Measurements from ENCODE around the gene NPHS2.
"Not testable (repeated sequence)": the region's sequence is repeated elsewhere in the genome, so short reads cannot be mapped to it uniquely, and the experiment has no call there.

Gene NPHS2

GRCh38 chr1:179576509-179576908, 761 bp upstream of the NPHS2 start:
- Mint-ChIP-seq H3K27me3 (peaks cover 58% of the 10 kb centered on the region), H3K27ac (no peak overlapping the region), H3K4me3 (no peak overlapping the region)

GRCh38 chr1:179558078-179558477, 17.7 kb downstream of the NPHS2 start:
- no peaks in the 10 kb centered on the region for H3K36me3 Mint-ChIP-seq (ENCODE audit: low read depth)
- H3K27me3 Mint-ChIP-seq = peaks cover 8% of the 10 kb centered on the region
- H3K4me3 Mint-ChIP-seq = no peak overlapping the region

More at GRCh38 chr1:179576509-179576908, 761 bp upstream of the NPHS2 start:
- Mint-ChIP-seq H3K36me3 (ENCODE audit: low read depth) (no peaks in the 10 kb centered on the region), H3K4me1 (ENCODE audit: low read depth) (peaks cover 5% of the 10 kb centered on the region), H3K9me3 (no peaks in the 10 kb centered on the region)
- no peak for DNase-seq

GRCh38 chr1:179554427-179554826, 21.3 kb downstream of the NPHS2 start:
- Mint-ChIP-seq H3K4me1 (ENCODE audit: low read depth) (no peaks in the 10 kb centered on the region), H3K9me3 (no peaks in the 10 kb centered on the region), H3K27me3 (peaks cover 5% of the 10 kb centered on the region), H3K36me3 (ENCODE audit: low read depth) (no peaks in the 10 kb centered on the region), H3K4me3 (no peak overlapping the region), H3K27ac (no peak overlapping the region)
- no peak for DNase-seq

More at GRCh38 chr1:179558078-179558477, 17.7 kb downstream of the NPHS2 start:
- Mint-ChIP-seq H3K9me3 (no peaks in the 10 kb centered on the region), H3K4me1 (ENCODE audit: low read depth) (no peaks in the 10 kb centered on the region), H3K27ac (no peak overlapping the region)
- DNase-seq = no peak

- H3K36me3 Mint-ChIP-seq (ENCODE audit: low read depth) = no peaks in the 10 kb centered on the region
- no peak for DNase-seq
- no peaks in the 10 kb centered on the region for H3K4me1 Mint-ChIP-seq (ENCODE audit: low read depth)
- no peak overlapping the region for H3K27ac Mint-ChIP-seq
- H3K27me3 Mint-ChIP-seq = no peaks in the 10 kb centered on the region
- H3K9me3 Mint-ChIP-seq = no peaks in the 10 kb centered on the region
- H3K4me3 Mint-ChIP-seq = no peak overlapping the region
Measured at GRCh38 chr1:179550746-179551682, 24.7 kb downstream of the NPHS2 start.

DNA sequence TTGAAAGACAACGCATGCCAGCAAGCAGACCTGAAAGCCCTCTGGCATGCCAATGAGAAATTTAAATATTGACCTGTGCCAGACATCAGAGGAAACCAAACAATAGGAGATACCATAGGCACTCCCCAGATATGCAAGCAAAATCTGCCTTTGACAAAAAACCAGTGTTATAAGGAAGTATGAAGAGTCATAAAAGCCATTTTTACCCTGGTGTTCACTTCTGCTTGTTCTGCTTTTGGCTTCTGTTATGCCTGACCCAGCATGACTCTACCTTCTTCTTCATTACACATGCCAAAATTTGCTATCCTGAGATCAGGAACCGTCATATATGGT, 26.4 kb downstream of the NPHS2 start:
- no peaks in the 10 kb centered on the region for H3K9me3 Mint-ChIP-seq
- no peaks in the 10 kb centered on the region for H3K36me3 Mint-ChIP-seq (ENCODE audit: low read depth)
- no peak overlapping the region for H3K4me3 Mint-ChIP-seq
- H3K27ac Mint-ChIP-seq = no peak overlapping the region
- DNase-seq = no peak
- H3K4me1 Mint-ChIP-seq (ENCODE audit: low read depth) = no peaks in the 10 kb centered on the region
- no peaks in the 10 kb centered on the region for H3K27me3 Mint-ChIP-seq

GRCh38 chr1:179548666-179549367, 26.9 kb downstream of the NPHS2 start:
- Mint-ChIP-seq H3K9me3 (no peaks in the 10 kb centered on the region), H3K4me3 (no peak overlapping the region), H3K4me1 (ENCODE audit: low read depth) (no peaks in the 10 kb centered on the region), H3K27me3 (no peaks in the 10 kb centered on the region), H3K27ac (no peak overlapping the region), H3K36me3 (ENCODE audit: low read depth) (no peaks in the 10 kb centered on the region)
- no peak for DNase-seq

- no peak for DNase-seq
- H3K4me3 Mint-ChIP-seq = no peak overlapping the region
- no peaks in the 10 kb centered on the region for H3K27me3 Mint-ChIP-seq
- no peak overlapping the region for H3K27ac Mint-ChIP-seq
- H3K4me1 Mint-ChIP-seq (ENCODE audit: low read depth) = no peaks in the 10 kb centered on the region
- H3K36me3 Mint-ChIP-seq (ENCODE audit: low read depth) = no peaks in the 10 kb centered on the region
- H3K9me3 Mint-ChIP-seq = no peaks in the 10 kb centered on the region
Measured at GRCh38 chr1:179547021-179547535, 28.7 kb downstream of the NPHS2 start.

DNA sequence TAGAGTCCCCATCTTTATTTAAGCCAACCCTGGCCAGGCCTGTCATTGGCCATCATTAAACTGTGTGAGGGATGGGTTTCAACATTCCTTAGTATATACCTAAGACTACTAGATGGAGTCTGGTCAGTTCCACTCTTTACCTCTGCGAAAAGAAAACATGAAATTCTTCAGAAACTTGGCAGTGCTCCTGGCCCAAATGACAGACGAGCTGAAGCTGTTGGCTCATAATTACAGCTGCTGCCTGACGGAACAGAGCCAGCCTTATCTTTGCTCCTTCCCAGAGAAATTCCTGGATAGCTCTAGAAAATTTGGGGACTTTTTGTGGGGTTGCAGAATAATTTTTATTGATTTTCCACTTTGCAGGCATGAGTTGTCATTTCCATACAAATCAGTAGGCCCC, 30.4 kb downstream of the NPHS2 start:
- Mint-ChIP-seq H3K4me1 (ENCODE audit: low read depth) (no peaks in the 10 kb centered on the region), H3K27me3 (no peaks in the 10 kb centered on the region), H3K9me3 (no peaks in the 10 kb centered on the region), H3K4me3 (no peak overlapping the region), H3K36me3 (ENCODE audit: low read depth) (no peaks in the 10 kb centered on the region), H3K27ac (no peak overlapping the region)
- DNase-seq = no peak

DNA sequence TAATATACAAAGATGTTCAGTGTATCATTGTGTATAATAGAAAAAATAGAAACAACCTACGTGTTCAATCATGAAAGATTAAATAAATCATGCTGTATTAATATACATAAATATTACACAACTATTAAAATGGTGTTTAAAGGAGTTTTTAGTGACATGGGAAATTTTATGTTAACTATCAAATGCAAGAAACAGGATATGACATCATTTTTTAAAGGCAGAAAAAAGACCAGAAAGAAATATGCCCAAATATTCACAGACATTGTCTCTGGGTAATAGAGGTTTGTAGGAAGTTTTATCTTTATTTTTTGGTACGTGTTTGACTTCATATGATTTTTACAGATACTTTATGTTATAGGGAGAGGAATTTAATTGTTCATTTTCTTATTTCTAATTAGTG, 34.0 kb downstream of the NPHS2 start:
- Mint-ChIP-seq H3K36me3 (ENCODE audit: low read depth) (no peaks in the 10 kb centered on the region), H3K4me3 (no peak overlapping the region), H3K9me3 (peaks cover 9% of the 10 kb centered on the region), H3K4me1 (ENCODE audit: low read depth) (no peaks in the 10 kb centered on the region), H3K27me3 (no peaks in the 10 kb centered on the region), H3K27ac (no peak overlapping the region)
- DNase-seq = no peak

DNA sequence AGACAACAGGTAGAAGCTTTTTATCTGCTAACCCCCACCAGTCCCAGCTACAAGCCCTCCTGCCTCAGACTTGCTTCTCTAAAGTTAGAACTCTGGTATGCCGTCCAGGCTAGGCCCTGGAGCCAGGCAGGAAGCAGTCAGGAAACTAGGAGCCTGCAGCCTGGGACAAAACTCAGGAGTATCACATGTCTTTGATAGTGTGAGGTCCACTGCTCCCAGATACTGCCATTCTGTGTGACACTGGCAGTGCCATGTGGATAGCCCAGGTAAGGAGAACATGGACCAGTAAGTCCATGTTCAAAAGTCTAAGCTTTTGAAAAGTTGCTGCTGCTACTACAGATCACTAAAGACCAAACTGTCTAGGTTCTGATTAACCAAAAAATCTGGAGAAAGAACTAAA, 45.4 kb downstream of the NPHS2 start:
- Mint-ChIP-seq H3K27ac (no peak overlapping the region), H3K9me3 (no peaks in the 10 kb centered on the region), H3K4me1 (ENCODE audit: low read depth) (peaks cover 2% of the 10 kb centered on the region), H3K4me3 (no peak overlapping the region), H3K27me3 (no peaks in the 10 kb centered on the region), H3K36me3 (ENCODE audit: low read depth) (no peaks in the 10 kb centered on the region)
- DNase-seq = no peak

DNA sequence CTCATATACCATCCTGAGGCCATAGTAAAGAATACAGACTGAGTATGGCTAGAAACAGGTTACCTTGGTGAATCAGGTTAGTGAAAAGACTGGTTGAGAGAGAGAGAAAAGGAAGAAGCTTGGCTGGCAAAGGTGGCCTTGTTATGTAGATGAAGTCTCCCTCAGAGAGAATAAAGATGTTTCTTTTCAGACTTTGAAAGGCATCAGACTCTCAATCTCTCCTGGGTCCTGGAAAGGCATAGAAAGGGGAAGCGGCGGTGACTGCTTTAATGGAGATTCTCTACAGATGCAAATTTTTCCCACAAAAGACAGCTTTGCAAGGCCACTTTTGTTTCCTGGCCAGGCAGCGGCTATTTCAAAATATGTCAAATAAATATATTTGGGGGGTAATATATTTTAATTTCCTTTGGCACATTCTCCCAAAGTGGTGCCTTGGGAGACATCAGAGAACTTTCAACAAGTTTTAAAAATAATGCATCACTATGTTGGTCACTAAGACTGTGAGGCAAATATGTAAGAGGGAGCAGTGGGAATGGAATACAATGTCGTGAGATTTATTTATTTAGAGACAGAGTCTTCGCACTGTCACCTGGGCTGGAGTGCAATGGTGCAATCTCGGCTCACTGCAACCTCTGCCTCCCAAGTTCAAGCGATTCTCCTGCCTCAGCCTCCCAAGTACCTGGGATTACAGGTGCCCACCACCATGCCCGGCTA, 46.1 kb downstream of the NPHS2 start:
- Mint-ChIP-seq H3K36me3 (ENCODE audit: low read depth) (no peaks in the 10 kb centered on the region), H3K4me3 (no peak overlapping the region), H3K9me3 (no peaks in the 10 kb centered on the region), H3K4me1 (ENCODE audit: low read depth) (peaks cover 2% of the 10 kb centered on the region), H3K27me3 (peaks cover 3% of the 10 kb centered on the region), H3K27ac (no peak overlapping the region)
- DNase-seq = no peak

DNA sequence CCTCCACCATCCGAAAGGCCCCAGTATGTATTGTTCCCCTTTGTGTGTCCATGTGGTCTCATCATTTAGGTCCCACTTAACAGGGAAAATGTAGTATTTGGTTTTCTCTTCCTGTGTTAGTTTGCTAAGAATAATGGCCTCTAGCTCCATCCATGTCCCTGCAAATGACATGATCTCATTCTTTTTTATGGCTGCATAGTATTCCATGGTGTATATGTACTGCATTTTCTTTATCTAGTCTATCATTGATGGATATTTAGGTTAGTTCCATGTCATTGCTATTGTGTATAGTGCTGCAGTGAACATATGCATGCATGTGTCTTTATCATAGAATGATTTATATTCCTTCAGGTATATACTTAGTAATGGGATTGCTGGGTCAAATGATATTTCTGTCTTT, 57.2 kb downstream of the NPHS2 start:
- H3K4me1 Mint-ChIP-seq (ENCODE audit: low read depth); H3K9me3 Mint-ChIP-seq; DNase-seq; H3K4me3 Mint-ChIP-seq; H3K27ac Mint-ChIP-seq; H3K36me3 Mint-ChIP-seq (ENCODE audit: low read depth): not testable (repeated sequence)
- H3K27me3 Mint-ChIP-seq = peaks cover 13% of the 10 kb centered on the region

DNA sequence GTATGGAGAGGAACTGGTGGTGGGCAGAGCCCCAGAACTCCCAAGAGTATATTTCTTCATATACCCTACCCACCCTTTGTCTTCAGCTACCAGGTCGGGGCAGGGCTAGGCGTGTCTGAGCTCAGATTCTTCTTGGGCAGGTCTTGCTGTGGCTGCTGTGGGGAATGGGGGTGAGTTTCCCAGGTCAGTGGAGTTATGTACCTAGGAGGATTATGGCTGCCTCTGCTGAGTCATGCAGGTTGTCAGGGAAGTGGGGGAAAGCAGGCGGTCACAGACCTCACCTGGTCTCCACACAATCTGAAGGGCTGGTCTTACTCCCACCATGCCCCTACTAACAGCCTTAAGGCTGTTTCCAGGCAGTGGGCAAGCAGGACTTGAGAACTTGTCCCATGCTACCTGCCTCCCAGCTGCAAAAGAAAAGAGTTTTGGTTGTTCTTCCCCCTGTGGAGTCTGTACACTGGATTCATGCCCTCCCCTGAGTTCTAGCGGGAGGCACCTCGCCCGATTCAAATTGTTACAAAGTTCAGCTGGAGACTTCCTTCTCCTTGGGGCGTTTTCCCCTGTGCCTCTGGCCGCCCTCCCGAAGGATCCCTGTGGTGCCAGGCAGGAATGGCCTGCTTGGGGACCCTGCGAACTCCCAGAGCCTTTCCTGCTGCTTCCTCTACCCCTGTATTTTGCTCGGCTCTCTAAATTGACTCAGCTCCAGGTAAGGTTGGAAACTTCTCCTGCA, 58.6 kb downstream of the NPHS2 start:
- H3K27ac Mint-ChIP-seq = no peak overlapping the region
- H3K36me3 Mint-ChIP-seq (ENCODE audit: low read depth) = no peaks in the 10 kb centered on the region
- no peak for DNase-seq
- H3K27me3 Mint-ChIP-seq = peaks cover 11% of the 10 kb centered on the region
- H3K9me3 Mint-ChIP-seq = peaks cover 2% of the 10 kb centered on the region
- H3K4me3 Mint-ChIP-seq = no peak overlapping the region
- H3K4me1 Mint-ChIP-seq (ENCODE audit: low read depth) = no peaks in the 10 kb centered on the region

DNA sequence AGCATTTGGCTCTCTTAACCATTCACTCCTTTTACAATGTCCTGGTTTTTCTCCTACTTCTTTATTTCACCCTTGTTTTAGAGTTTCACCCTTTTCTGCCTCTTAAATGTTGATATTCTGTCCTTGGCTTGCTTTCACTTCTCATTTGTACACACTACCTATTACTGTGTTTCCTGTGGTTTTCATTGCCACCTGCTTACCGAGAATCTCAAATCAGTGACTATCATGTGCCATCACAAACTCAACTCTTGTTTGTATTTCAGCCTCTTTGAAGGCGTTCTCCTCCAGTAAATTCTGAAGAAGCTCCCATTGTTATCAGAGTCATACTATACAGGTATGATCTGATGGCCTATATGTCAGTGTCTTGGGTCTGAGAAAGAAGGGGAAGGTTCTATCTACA, 65.7 kb downstream of the NPHS2 start:
- Mint-ChIP-seq H3K4me3 (no peak overlapping the region), H3K27ac (no peak overlapping the region), H3K36me3 (ENCODE audit: low read depth) (no peaks in the 10 kb centered on the region), H3K4me1 (ENCODE audit: low read depth) (no peaks in the 10 kb centered on the region), H3K27me3 (no peaks in the 10 kb centered on the region), H3K9me3 (peaks cover 2% of the 10 kb centered on the region)
- DNase-seq = no peak
